GM12865 (cell line): ENCODE results near the gene AHSG.

Experiments
- DNase-seq: peaks from one replicate; pipeline ENCODE4 v3.0.0; 2010; ENCODE audit warnings: low read depth
- H3K4me3 ChIP-seq: 2 replicates; pipeline ENCODE4 v1.5.1; 2011; ENCODE audit warnings: mild to moderate bottlenecking, low read depth, low read length, control low read depth
- TF ChIP-seq, protein P1 (sequence below): IDR thresholded peaks from 2 replicates; pipeline ENCODE4 v1.5.1; 2011; ENCODE audit warnings: low read length, control low read depth, low read depth, inconsistent platforms; ENCODE audit not compliant: insufficient read depth; ENCODE audit errors: missing control alignments

Gene AHSG

DNA sequence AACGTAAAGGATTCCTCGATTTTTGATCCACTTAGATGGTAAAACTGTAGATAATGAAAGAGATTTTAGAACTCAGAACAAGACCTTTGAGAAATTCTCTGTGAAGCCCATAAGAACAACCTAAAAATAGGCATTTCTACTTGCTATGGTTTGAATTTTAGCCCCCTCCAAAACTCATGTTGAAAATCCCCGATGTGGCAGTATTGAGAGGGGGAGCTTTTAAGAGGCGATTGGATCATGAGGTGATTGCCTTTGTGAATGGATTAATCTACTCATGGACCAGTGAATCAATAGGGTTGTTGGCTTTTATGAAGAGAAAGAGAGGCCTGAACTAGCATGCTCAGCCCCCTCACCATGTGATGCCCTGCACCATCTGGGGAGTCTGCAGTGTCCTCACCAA is 20.2 kb upstream of the AHSG start:
- no peak for DNase-seq
- TF ChIP-seq, protein P1, sequence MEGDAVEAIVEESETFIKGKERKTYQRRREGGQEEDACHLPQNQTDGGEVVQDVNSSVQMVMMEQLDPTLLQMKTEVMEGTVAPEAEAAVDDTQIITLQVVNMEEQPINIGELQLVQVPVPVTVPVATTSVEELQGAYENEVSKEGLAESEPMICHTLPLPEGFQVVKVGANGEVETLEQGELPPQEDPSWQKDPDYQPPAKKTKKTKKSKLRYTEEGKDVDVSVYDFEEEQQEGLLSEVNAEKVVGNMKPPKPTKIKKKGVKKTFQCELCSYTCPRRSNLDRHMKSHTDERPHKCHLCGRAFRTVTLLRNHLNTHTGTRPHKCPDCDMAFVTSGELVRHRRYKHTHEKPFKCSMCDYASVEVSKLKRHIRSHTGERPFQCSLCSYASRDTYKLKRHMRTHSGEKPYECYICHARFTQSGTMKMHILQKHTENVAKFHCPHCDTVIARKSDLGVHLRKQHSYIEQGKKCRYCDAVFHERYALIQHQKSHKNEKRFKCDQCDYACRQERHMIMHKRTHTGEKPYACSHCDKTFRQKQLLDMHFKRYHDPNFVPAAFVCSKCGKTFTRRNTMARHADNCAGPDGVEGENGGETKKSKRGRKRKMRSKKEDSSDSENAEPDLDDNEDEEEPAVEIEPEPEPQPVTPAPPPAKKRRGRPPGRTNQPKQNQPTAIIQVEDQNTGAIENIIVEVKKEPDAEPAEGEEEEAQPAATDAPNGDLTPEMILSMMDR, result no peak
- H3K4me3 ChIP-seq, result no peak overlapping the region

DNA sequence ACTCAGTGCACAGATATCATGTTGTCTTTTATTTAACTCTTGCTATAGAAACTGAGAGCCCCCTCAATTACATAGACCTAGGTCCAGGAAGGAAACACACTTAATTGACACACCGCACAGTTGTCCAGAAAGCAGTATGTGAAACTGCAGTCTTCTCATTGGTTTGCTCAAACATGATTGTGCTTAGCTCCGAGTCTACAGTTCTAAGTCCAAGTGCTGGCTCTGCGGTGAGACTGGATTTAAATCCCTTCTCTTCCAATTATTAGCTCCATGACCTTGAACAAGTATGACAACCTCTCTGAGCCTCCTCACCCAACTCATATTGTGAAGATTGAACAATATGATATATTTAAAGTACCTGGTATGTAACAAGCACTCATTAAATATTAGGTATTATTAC is 19.0 kb upstream of the AHSG start:
- DNase-seq, result no peak
- TF ChIP-seq, protein P1, result no peak
- no peak overlapping the region for H3K4me3 ChIP-seq

DNA sequence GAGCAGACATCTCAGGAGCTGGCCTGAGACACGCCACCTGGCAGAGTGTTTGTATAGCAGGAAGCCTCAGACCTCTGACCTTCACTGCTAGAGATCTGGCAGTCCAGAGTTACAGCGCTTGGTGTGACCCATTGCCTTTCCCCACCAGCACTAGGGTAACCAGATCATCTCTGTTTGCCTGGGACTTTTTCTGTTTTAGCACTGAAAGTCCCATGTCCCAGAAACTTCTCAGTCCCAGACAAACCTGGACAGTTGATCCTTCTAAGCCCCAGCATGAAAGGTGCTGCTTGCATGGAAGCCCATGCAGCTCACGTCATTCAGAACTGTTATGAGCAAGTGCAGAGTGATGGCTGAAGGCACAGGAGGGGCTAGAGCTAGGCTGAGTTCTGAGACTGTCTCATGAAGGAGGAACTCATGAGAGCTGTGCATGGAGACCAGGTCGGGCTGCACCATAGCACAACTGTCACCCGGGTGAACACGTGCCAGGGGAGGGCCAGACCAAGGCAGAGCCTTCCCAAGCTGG is 18.2 kb upstream of the AHSG start:
- no peak overlapping the region for H3K4me3 ChIP-seq
- no peak for DNase-seq
- TF ChIP-seq, protein P1, result no peak

DNA sequence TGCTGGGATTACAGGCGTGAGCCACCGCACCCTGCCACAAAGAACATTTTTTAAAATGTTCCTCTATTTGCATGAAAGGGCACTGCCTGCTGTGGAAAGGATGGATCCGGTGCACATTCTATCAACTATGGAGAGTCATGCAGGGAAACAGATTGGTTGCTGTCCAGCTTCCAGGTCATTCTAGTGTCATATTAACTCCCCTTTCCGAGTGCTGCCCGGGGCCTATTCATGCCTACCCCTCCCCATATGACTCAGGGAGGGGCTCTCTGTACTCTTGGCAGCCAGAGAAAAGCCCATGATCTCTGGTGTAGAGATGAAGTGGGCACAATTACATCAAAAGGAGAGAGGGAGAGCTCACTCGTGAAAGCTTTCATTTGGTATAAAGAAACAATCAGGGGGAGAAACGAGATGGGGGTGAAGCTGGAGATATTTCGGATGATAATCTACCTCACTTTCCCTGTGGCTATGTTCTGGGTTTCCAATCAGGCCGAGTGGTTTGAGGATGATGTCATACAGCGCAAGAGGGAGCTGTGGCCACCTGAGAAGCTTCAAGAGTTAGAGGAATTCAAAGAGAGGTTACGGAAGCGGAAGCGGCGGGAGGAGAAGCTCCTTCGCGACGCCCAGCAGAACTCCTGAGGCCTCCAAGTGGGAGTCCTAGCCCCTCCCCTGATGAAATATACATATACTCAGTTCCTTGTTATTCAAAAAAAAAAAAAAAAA is 16.1 kb upstream of the AHSG start:
- no peak overlapping the region for H3K4me3 ChIP-seq
- TF ChIP-seq, protein P1, result no peak
- DNase-seq, result no peak

DNA sequence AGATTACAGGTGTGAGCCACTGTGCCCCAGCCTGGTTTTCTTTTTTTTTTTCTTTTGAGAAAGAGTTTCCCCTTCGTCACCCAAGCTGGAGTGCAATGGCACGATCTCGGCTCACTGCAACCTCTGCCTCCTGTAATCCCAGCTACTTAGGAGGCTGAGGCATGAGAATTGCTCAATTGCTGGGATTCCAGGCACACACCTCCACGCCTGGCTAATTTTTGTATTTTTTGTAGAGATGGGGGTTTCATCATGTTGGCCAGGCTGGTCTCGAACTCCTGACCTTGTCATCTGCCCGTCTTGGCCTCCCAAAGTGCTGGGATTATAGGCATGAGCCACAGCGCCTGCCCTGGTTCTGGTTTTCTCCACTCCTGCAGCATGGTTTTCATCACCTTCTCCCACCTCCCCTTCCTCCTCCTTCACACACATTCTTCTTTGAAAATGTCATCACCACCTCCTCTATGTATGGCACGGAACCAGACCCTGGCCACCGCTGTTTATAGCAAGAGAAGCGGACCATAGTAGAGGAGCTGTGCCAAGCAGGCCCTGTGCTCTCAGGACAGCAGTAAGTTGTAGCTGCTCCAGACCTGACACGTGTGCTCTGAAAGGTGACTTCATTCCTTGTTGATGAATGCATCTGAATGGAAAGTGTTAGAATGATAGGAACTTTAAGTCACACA is 14.6 kb upstream of the AHSG start:
- TF ChIP-seq, protein P1, result no peak
- no peak overlapping the region for H3K4me3 ChIP-seq
- DNase-seq, result no peak

DNA sequence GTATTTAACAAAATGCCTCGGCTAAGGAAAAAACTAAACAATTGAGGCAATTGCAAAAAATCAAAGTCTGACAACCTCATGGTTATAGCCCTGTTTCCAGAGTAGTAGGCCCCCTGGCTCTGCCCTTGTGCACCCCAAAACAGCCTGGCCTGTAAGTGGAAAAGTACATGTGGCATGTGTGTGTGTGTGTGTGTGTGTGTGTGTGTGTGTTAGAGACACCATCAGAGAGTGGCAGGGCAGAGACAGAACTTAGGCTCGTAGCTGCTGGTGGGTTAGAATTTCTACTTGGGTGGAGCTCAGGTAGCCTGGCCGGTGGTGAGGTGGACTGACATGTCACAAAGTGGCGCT is 14.1 kb upstream of the AHSG start:
- DNase-seq, result no peak
- H3K4me3 ChIP-seq, result no peak overlapping the region
- TF ChIP-seq, protein P1, result no peak
